ENCODE results near the gene REG4. TPM values are rescaled to one million over a fixed set of nuclear protein-coding genes. Genes with fewer than 3 reads are reported as not detected.
A peak's percentile ranks its signal among the peaks of the same experiment; 100 is the strongest.

REG4 gene
- total and polyA plus RNA-seq, 4 donors, result 0.08 to 0.19 (median 0.15) TPM; not detected in 1

- no peak for DNase-seq (ENCODE audit: low spot score)
- Histone ChIP-seq H3K9me3 (ENCODE audit: control insufficient read depth in 4 of 4, low read length in 3 of 4) (no peaks in the 10 kb centered on the region), H3K27ac (ENCODE audit: low read depth in 1 of 2, low read length in 2 of 2) (no peak overlapping the region), H3K9ac (ENCODE audit: low read depth in 1 of 2, low read length in 2 of 2) (no peak overlapping the region), H3K4me3 (ENCODE audit: low read depth in 1 of 3, low read length in 3 of 3) (no peak overlapping the region), H3K27me3 (ENCODE audit: control insufficient read depth in 4 of 4, insufficient read depth in 4 of 4, low read length in 3 of 4) (no peaks in the 10 kb centered on the region), H3K36me3 (ENCODE audit: control insufficient read depth in 4 of 4, insufficient read depth in 3 of 4, low read depth in 1 of 4, low read length in 3 of 4) (no peaks in the 10 kb centered on the region), H3K4me1 (ENCODE audit: control insufficient read depth in 4 of 4, insufficient read depth in 4 of 4, low read length in 3 of 4) (peaks cover 7 to 21% (median 15%) of the 10 kb centered on the region in 4 donors)
- WGBS, result 83% methylated on average over 3 of the region's 3 CpGs
- no peak for TF ChIP-seq SP1 (IDR thresholded peaks at IDR 0.05)
- no peak for TF ChIP-seq NR2F2 (IDR thresholded peaks at IDR 0.05)
- TF ChIP-seq CTCF (IDR thresholded peaks at IDR 0.05; ENCODE audit: low read depth, low read length, missing input control), result no peak
- TF ChIP-seq HNF4G (IDR thresholded peaks at IDR 0.05), result no peak
- no peak for TF ChIP-seq FOXA1 (IDR thresholded peaks at IDR 0.05)
- TF ChIP-seq ATF3 (IDR thresholded peaks at IDR 0.05), result no peak
- no peak for TF ChIP-seq TAF1 (conservative IDR thresholded peaks at IDR 0.05)
- TF ChIP-seq EGR1 (IDR thresholded peaks at IDR 0.05; ENCODE audit: low read depth in 2 of 2), result no peak
- no peak for TF ChIP-seq GABPA (IDR thresholded peaks at IDR 0.05 in 1 of 2, conservative IDR thresholded peaks at IDR 0.05 in 1 of 2)
- TF ChIP-seq RXRA (IDR thresholded peaks at IDR 0.05), result no peak
- TF ChIP-seq MAX (IDR thresholded peaks at IDR 0.05), result no peak
Measured at GRCh38 chr1:119794876-119795240, 16.4 kb downstream of the REG4 start.

- 70% methylated on average over 8 of the region's 8 CpGs for WGBS
- Histone ChIP-seq H3K4me1 (ENCODE audit: control insufficient read depth in 4 of 4, insufficient read depth in 4 of 4, low read length in 3 of 4) (peaks cover 7 to 21% (median 16%) of the 10 kb centered on the region in 4 donors), H3K4me3 (ENCODE audit: low read depth in 1 of 3, low read length in 3 of 3) (no peak overlapping the region), H3K27me3 (ENCODE audit: control insufficient read depth in 4 of 4, insufficient read depth in 4 of 4, low read length in 3 of 4) (no peaks in the 10 kb centered on the region), H3K9me3 (ENCODE audit: control insufficient read depth in 4 of 4, low read length in 3 of 4) (no peaks in the 10 kb centered on the region), H3K9ac (ENCODE audit: low read depth in 1 of 2, low read length in 2 of 2) (no peak overlapping the region), H3K36me3 (ENCODE audit: control insufficient read depth in 4 of 4, insufficient read depth in 3 of 4, low read depth in 1 of 4, low read length in 3 of 4) (no peaks in the 10 kb centered on the region), H3K27ac (ENCODE audit: low read depth in 1 of 2, low read length in 2 of 2) (no peak overlapping the region)
- no peak for DNase-seq (ENCODE audit: low spot score)
- no peak for TF ChIP-seq CTCF (IDR thresholded peaks at IDR 0.05; ENCODE audit: low read depth, low read length, missing input control)
- TF ChIP-seq GABPA (IDR thresholded peaks at IDR 0.05 in 1 of 2, conservative IDR thresholded peaks at IDR 0.05 in 1 of 2), result no peak
- TF ChIP-seq JUND (IDR thresholded peaks at IDR 0.05), result no peak
- no peak for TF ChIP-seq TAF1 (conservative IDR thresholded peaks at IDR 0.05)
Measured at GRCh38 chr1:119794230-119794875, 16.9 kb downstream of the REG4 start.

DNA sequence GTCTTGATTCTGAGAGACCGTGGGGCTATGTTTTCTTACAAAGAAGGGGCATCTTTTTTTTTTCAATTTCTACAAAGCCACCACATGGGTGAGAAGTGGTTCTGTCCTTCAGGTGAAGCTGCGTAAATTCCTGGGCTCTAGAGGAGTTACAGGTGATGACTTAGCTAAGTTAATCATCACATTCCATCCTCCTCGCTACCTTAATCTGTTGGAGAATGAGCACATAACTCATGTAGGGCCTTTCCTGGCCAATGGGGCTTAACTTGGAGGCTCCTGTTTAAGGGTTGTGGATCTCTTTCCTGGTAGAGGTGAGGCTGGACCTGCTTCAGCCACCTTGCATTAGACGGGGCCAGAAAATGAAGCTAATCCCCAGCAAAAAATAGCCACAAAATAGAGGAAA lies 19.9 kb downstream of the REG4 start:
- 75% methylated on average over 4 of the region's 4 CpGs for WGBS
- no peak for DNase-seq (ENCODE audit: low spot score)
- Histone ChIP-seq H3K27me3 (ENCODE audit: control insufficient read depth in 4 of 4, insufficient read depth in 4 of 4, low read length in 3 of 4) (no peaks in the 10 kb centered on the region), H3K27ac (ENCODE audit: low read depth in 1 of 2, low read length in 2 of 2) (peak overlapping the region; percentile 74 to 83), H3K9ac (ENCODE audit: low read depth in 1 of 2, low read length in 2 of 2) (no peak overlapping the region), H3K9me3 (ENCODE audit: control insufficient read depth in 4 of 4, low read length in 3 of 4) (no peaks in the 10 kb centered on the region), H3K36me3 (ENCODE audit: control insufficient read depth in 4 of 4, insufficient read depth in 3 of 4, low read depth in 1 of 4, low read length in 3 of 4) (no peaks in the 10 kb centered on the region), H3K4me3 (ENCODE audit: low read depth in 1 of 3, low read length in 3 of 3) (no peak overlapping the region), H3K4me1 (ENCODE audit: control insufficient read depth in 4 of 4, insufficient read depth in 4 of 4, low read length in 3 of 4) (peaks cover 7 to 32% (median 26%) of the 10 kb centered on the region in 4 donors)
- TF ChIP-seq FOXA2 (IDR thresholded peaks at IDR 0.05) (no peak), RXRA (IDR thresholded peaks at IDR 0.05) (no peak), TAF1 (conservative IDR thresholded peaks at IDR 0.05) (no peak), REST (IDR thresholded peaks at IDR 0.05) (no peak), YY1 (IDR thresholded peaks at IDR 0.05) (no peak), EGR1 (IDR thresholded peaks at IDR 0.05; ENCODE audit: low read depth in 2 of 2) (no peak), FOXA1 (IDR thresholded peaks at IDR 0.05) (no peak), RAD21 (IDR thresholded peaks at IDR 0.05) (no peak)

Measured in liver (tissue), 9 donors.